Karpas-422 (cell line): ENCODE measurements around the gene PRKG1. TPM values are rescaled to one million over a fixed set of nuclear protein-coding genes. Genes with fewer than 3 reads are reported as not detected.
A peak's percentile ranks its signal among the peaks of the same experiment; 100 is the strongest.

Experiments used
- DNase-seq: peaks from one replicate; pipeline ENCODE4 v3.0.0-alpha.2; 2015
- H2AFZ ChIP-seq: fragments of 200-600 bp; sonication (generic); 2 replicates; pipeline ENCODE4 v1.6.1; 2014; ENCODE audit warnings: antibody characterized with exemption, low read length, mixed read lengths
- H3K27ac ChIP-seq: fragments of 200-600 bp; sonication (generic); 2 replicates; pipeline ENCODE4 v1.5.1; 2014; ENCODE audit warnings: mild to moderate bottlenecking, low read length, moderate library complexity
- H3K27me3 ChIP-seq: fragments of 200-600 bp; sonication (generic); 2 replicates; pipeline ENCODE4 v1.6.1; 2014; ENCODE audit warnings: low read length, mixed read lengths
- H3K36me3 ChIP-seq: fragments of 200-600 bp; sonication (generic); 2 replicates; pipeline ENCODE4 v1.6.1; 2014; ENCODE audit warnings: low read length, mixed read lengths; ENCODE audit not compliant: insufficient read depth
- H3K4me1 ChIP-seq: fragments of 200-600 bp; sonication (generic); 2 replicates; pipeline ENCODE4 v1.6.1; 2014; ENCODE audit warnings: mild to moderate bottlenecking, low read length, mixed read lengths
- H3K4me2 ChIP-seq: fragments of 200-600 bp; sonication (generic); 2 replicates; pipeline ENCODE4 v1.6.1; 2014; ENCODE audit warnings: low read length, low read depth, mild to moderate bottlenecking; ENCODE audit not compliant: poor library complexity, severe bottlenecking
- H3K4me3 ChIP-seq: fragments of 200-600 bp; sonication (generic); 2 replicates; pipeline ENCODE4 v1.5.1; 2014; ENCODE audit warnings: mild to moderate bottlenecking, antibody characterized with exemption, low read length, mixed read lengths
- H3K79me2 ChIP-seq: fragments of 200-600 bp; sonication (generic); 2 replicates; pipeline ENCODE4 v1.6.1; 2014; ENCODE audit warnings: mild to moderate bottlenecking, low read length, mixed read lengths
- H3K9ac ChIP-seq: fragments of 200-600 bp; sonication (generic); 2 replicates; pipeline ENCODE4 v1.6.0; 2014; ENCODE audit warnings: low read length
- H3K9me2 ChIP-seq: fragments of 200-600 bp; sonication (generic), shearing (Covaris generic); replicated peaks from 2 replicates; pipeline ENCODE4 v1.6.0; 2014; ENCODE audit warnings: mild to moderate bottlenecking, low read length, moderate library complexity; ENCODE audit not compliant: insufficient read depth
- H3K9me3 ChIP-seq: fragments of 300-700, 200-600 bp; sonication (generic); 2 replicates; pipeline ENCODE4 v1.6.1; 2014; ENCODE audit warnings: low read length, mixed read lengths
- H4K20me1 ChIP-seq: fragments of 200-600 bp; sonication (generic); 2 replicates; pipeline ENCODE4 v1.6.1; 2014; ENCODE audit warnings: mild to moderate bottlenecking, antibody characterized with exemption, low read length, low read depth; ENCODE audit not compliant: insufficient read depth
- total RNA-seq: library from RNA; depleted of rRNA; stranded (reverse); fragments of >200 nt; shearing (Covaris generic); gene quantifications from 2 replicates; pipeline ENCODE4 v1.2.3, GENCODE V29; 2014; ENCODE audit warnings: low replicate concordance

PRKG1 gene
- total RNA-seq, 1 experiment from 2014 or later, result not detected

GRCh38 chr10:52208365-52208764 lies 1134.1 kb downstream of the PRKG1 start:
- no peak for DNase-seq
- no peak overlapping the region for H3K9ac ChIP-seq
- peaks cover 3% of the 10 kb centered on the region; the same call in 1 of the 2 replicates for H3K9me3 ChIP-seq
- no peaks in the 10 kb centered on the region for H3K27me3 ChIP-seq
- H3K27ac ChIP-seq, result no peak overlapping the region
- H3K4me3 ChIP-seq, result no peak overlapping the region
- H2AFZ ChIP-seq, result no peak overlapping the region
- H3K36me3 ChIP-seq, result no peaks in the 10 kb centered on the region
- no peaks in the 10 kb centered on the region for H3K9me2 ChIP-seq
- H3K4me2 ChIP-seq, result no peak overlapping the region
- H4K20me1 ChIP-seq, result no peaks in the 10 kb centered on the region
- H3K4me1 ChIP-seq, result no peaks in the 10 kb centered on the region
- no peaks in the 10 kb centered on the region for H3K79me2 ChIP-seq

- Histone ChIP-seq H3K9me2 (no peaks in the 10 kb centered on the region), H3K79me2 (no peaks in the 10 kb centered on the region), H3K36me3 (no peaks in the 10 kb centered on the region), H3K27ac (no peak overlapping the region), H3K4me2 (no peak overlapping the region), H3K4me1 (no peaks in the 10 kb centered on the region), H3K4me3 (no peak overlapping the region), H4K20me1 (no peaks in the 10 kb centered on the region), H2AFZ (no peak overlapping the region), H3K9ac (no peak overlapping the region), H3K9me3 (peaks cover 3% of the 10 kb centered on the region; the same call in 1 of the 2 replicates), H3K27me3 (no peaks in the 10 kb centered on the region)
- DNase-seq, result no peak
These were observed 1135.9 kb downstream of the PRKG1 start for GRCh38 chr10:52210161-52210560.

GRCh38 chr10:52212062-52212461 lies 1137.8 kb downstream of the PRKG1 start:
- DNase-seq, result no peak
- Histone ChIP-seq H3K4me1 (no peaks in the 10 kb centered on the region), H3K27me3 (no peaks in the 10 kb centered on the region), H4K20me1 (no peaks in the 10 kb centered on the region), H3K9me2 (no peaks in the 10 kb centered on the region), H3K4me2 (no peak overlapping the region), H3K79me2 (no peaks in the 10 kb centered on the region), H2AFZ (no peak overlapping the region), H3K27ac (no peak overlapping the region), H3K9me3 (no peaks in the 10 kb centered on the region), H3K9ac (no peak overlapping the region), H3K4me3 (no peak overlapping the region), H3K36me3 (no peaks in the 10 kb centered on the region)

- no peak overlapping the region for H3K9ac ChIP-seq
- DNase-seq, result no peak
- no peak overlapping the region for H3K4me3 ChIP-seq
- H3K9me3 ChIP-seq, result no peaks in the 10 kb centered on the region
- H3K79me2 ChIP-seq, result no peaks in the 10 kb centered on the region
- no peaks in the 10 kb centered on the region for H4K20me1 ChIP-seq
- H2AFZ ChIP-seq, result no peak overlapping the region
- H3K27ac ChIP-seq, result no peak overlapping the region
- H3K4me2 ChIP-seq, result no peak overlapping the region
- H3K27me3 ChIP-seq, result no peaks in the 10 kb centered on the region
- no peaks in the 10 kb centered on the region for H3K4me1 ChIP-seq
- no peaks in the 10 kb centered on the region for H3K9me2 ChIP-seq
- H3K36me3 ChIP-seq, result no peaks in the 10 kb centered on the region
These were observed 1138.5 kb downstream of the PRKG1 start for GRCh38 chr10:52212802-52213201.

- DNase-seq, result no peak
- no peaks in the 10 kb centered on the region for H3K36me3 ChIP-seq
- H3K4me2 ChIP-seq, result no peak overlapping the region
- no peaks in the 10 kb centered on the region for H3K9me2 ChIP-seq
- H3K27me3 ChIP-seq, result no peaks in the 10 kb centered on the region
- H3K9me3 ChIP-seq, result no peaks in the 10 kb centered on the region
- H3K9ac ChIP-seq, result no peak overlapping the region
- H3K79me2 ChIP-seq, result no peaks in the 10 kb centered on the region
- H3K27ac ChIP-seq, result no peak overlapping the region
- H3K4me1 ChIP-seq, result no peaks in the 10 kb centered on the region
- no peak overlapping the region for H2AFZ ChIP-seq
- no peaks in the 10 kb centered on the region for H4K20me1 ChIP-seq
- H3K4me3 ChIP-seq, result no peak overlapping the region
These were observed 1139.0 kb downstream of the PRKG1 start for GRCh38 chr10:52213321-52213752.

- no peaks in the 10 kb centered on the region for H3K79me2 ChIP-seq
- H4K20me1 ChIP-seq, result no peaks in the 10 kb centered on the region
- H3K36me3 ChIP-seq, result no peaks in the 10 kb centered on the region
- no peaks in the 10 kb centered on the region for H3K4me1 ChIP-seq
- DNase-seq, result peak; percentile 81
- H3K4me3 ChIP-seq, result no peak overlapping the region
- no peaks in the 10 kb centered on the region for H3K27me3 ChIP-seq
- no peak overlapping the region for H2AFZ ChIP-seq
- H3K27ac ChIP-seq, result no peak overlapping the region
- H3K9ac ChIP-seq, result no peak overlapping the region
- H3K4me2 ChIP-seq, result no peak overlapping the region
- no peaks in the 10 kb centered on the region for H3K9me3 ChIP-seq
- no peaks in the 10 kb centered on the region for H3K9me2 ChIP-seq
These were observed 1141.6 kb downstream of the PRKG1 start for GRCh38 chr10:52215745-52216361.

GRCh38 chr10:52216852-52217251 lies 1142.6 kb downstream of the PRKG1 start:
- Histone ChIP-seq H3K79me2 (no peaks in the 10 kb centered on the region), H3K4me3 (no peak overlapping the region), H3K4me1 (no peaks in the 10 kb centered on the region), H3K27me3 (no peaks in the 10 kb centered on the region), H3K36me3 (no peaks in the 10 kb centered on the region), H2AFZ (no peak overlapping the region), H3K9ac (no peak overlapping the region), H3K9me2 (no peaks in the 10 kb centered on the region), H3K27ac (no peak overlapping the region), H3K4me2 (no peak overlapping the region), H4K20me1 (no peaks in the 10 kb centered on the region), H3K9me3 (no peaks in the 10 kb centered on the region)
- peak; percentile 46 for DNase-seq

- Histone ChIP-seq H3K27ac (no peak overlapping the region), H4K20me1 (no peaks in the 10 kb centered on the region), H3K9me3 (no peaks in the 10 kb centered on the region), H3K36me3 (no peaks in the 10 kb centered on the region), H3K4me1 (no peaks in the 10 kb centered on the region), H3K9me2 (no peaks in the 10 kb centered on the region), H3K79me2 (no peaks in the 10 kb centered on the region), H3K9ac (no peak overlapping the region), H2AFZ (no peak overlapping the region), H3K4me2 (no peak overlapping the region), H3K27me3 (no peaks in the 10 kb centered on the region), H3K4me3 (no peak overlapping the region)
- no peak for DNase-seq
These were observed 1143.2 kb downstream of the PRKG1 start for GRCh38 chr10:52217531-52217930.
